ENCODE data around the gene TSPEAR. TPM values are rescaled to one million over a fixed set of nuclear protein-coding genes. Genes with fewer than 3 reads are reported as not detected.

Gene TSPEAR
- total and polyA plus RNA-seq, 9 of the 15 experiments (the other 6 are each of a cell fraction or from before 2014, with no cell fraction given): not detected

GRCh38 chr21:44530221-44530902, 181.0 kb downstream of the TSPEAR start:
- no peak overlapping the region for H3K4me3 ChIP-seq
- ChIA-PET POLR2A (interaction anchor here (0.7 to 1.0 kb wide), 2 partner anchors 12 to 60 kb away, joined by 4 read pairs; no protein-coding TSS in a partner anchor), CTCF (ENCODE audit: low intra/inter-chr PET ratio) (no interaction called here)
- no peak overlapping the region for H2AFZ ChIP-seq (ENCODE audit: low read depth, low read length)
- H3K27me3 ChIP-seq (ENCODE audit: control insufficient read depth in 2 of 2, insufficient read depth in 2 of 2, low read length in 2 of 2): peaks cover 44 to 78% of the 10 kb centered on the region in 2 experiments
- no peak overlapping the region for H3K27ac ChIP-seq (ENCODE audit: extremely low read depth, low read depth, low read length)
- peaks cover 18% of the 10 kb centered on the region; the same call in 1 of the 2 replicates for H4K20me1 ChIP-seq (replicated peaks; ENCODE audit: control insufficient read depth, insufficient read depth, low read length)
- peaks cover 0 to 16% of the 10 kb centered on the region in 2 experiments; a peak in 2 of 5 replicates for H3K4me1 ChIP-seq (replicated peaks in 1 of 2; ENCODE audit: control insufficient read depth in 2 of 2, insufficient read depth in 2 of 2, low read length in 2 of 2)
- in situ Hi-C loops (cut with MboI): no loop called here
- WGBS (ENCODE audit: insufficient coverage, low coverage, missing lambda C conversion rate): 0% methylated on average over 7 of the region's 7 CpGs
- intact Hi-C loops (cut with micrococcal nuclease): no loop called here
- ATAC-seq (no peak), FAIRE-seq (no peak), DNase-seq (ENCODE audit: extremely low read depth in 1 of 4, low spot score in 3 of 4) (no peak)
- BruUV-seq (replicated peaks): no TSS peak
- H3K9me1 ChIP-seq (ENCODE audit: control insufficient read depth, insufficient read depth, low read length): no peaks in the 10 kb centered on the region
- H3K36me3 ChIP-seq (ENCODE audit: control insufficient read depth, insufficient read depth, low read length): no peaks in the 10 kb centered on the region
- no peaks in the 10 kb centered on the region for H3K79me2 ChIP-seq (ENCODE audit: control insufficient read depth, insufficient read depth, low read length)
- H3K9ac ChIP-seq (ENCODE audit: insufficient read depth in 1 of 2, low read depth in 2 of 2, low read length in 2 of 2): no peak overlapping the region
- no peaks in the 10 kb centered on the region; the same call in 1 of the 2 replicates for H3K9me3 ChIP-seq (replicated peaks; ENCODE audit: control insufficient read depth, insufficient read depth, low read depth, low read length)
- no peak overlapping the region for H3K4me2 ChIP-seq (ENCODE audit: insufficient read depth, low read length)
- TF ChIP-seq ZNF668 (CRISPR knock-in tag; IDR thresholded peaks at IDR 0.05) (no peak), MCM3 (IDR thresholded peaks at IDR 0.05) (0 out of 2 replicates have a peak, but pooled peaks have one; percentile 48), ZNF324 (CRISPR knock-in tag; IDR thresholded peaks at IDR 0.05) (no peak), ZNF232 (CRISPR knock-in tag; IDR thresholded peaks at IDR 0.05) (no peak), OTX1 (CRISPR knock-in tag; IDR thresholded peaks at IDR 0.05) (peak; percentile 61; the same call in 1 of the 2 replicates), ZBTB8A (IDR thresholded peaks at IDR 0.05; ENCODE audit: partially characterized antibody) (no peak), MTA2 (IDR thresholded peaks at IDR 0.05; ENCODE audit: low read depth) (no peak), FIP1L1 (IDR thresholded peaks at IDR 0.05; ENCODE audit: low read depth, low read length, poor library complexity, severe bottlenecking) (no peak), TRIM28 (IDR thresholded peaks at IDR 0.05) (no peak), FOXJ2 (tag; IDR thresholded peaks at IDR 0.05) (no peak), GTF3C2 (IDR thresholded peaks at IDR 0.05; ENCODE audit: borderline replicate concordance, extremely low read depth, insufficient read length) (no peak), HDAC1 (IDR thresholded peaks at IDR 0.05) (0 out of 4 replicates have a peak, but pooled peaks of 1 of the 2 experiments have one; percentile 26), ZNF253 (CRISPR knock-in tag; conservative IDR thresholded peaks at IDR 0.05) (no peak), MAFF (IDR thresholded peaks at IDR 0.05; ENCODE audit: low read length) (no peak), TSHZ1 (CRISPR knock-in tag; IDR thresholded peaks at IDR 0.05) (no peak), ZKSCAN1 (IDR thresholded peaks at IDR 0.05; ENCODE audit: low read depth, low read length) (no peak), HNRNPUL1 (IDR thresholded peaks at IDR 0.05; ENCODE audit: low read length) (no peak), ESRRA (IDR thresholded peaks at IDR 0.05; ENCODE audit: borderline replicate concordance, low read depth) (no peak)
